Immature natural killer cell (primary cell): Measurements from ENCODE around the gene DEPP1. TPM values are rescaled to one million over a fixed set of nuclear protein-coding genes. Genes with fewer than 3 reads are reported as not detected.
A peak's percentile ranks its signal among the peaks of the same experiment; 100 is the strongest.

Source experiments
- DNase-seq, 3 donors: peaks; one replicate each; pipeline ENCODE4 v3.0.0; 2022; ENCODE audit warnings: mixed read lengths in 1 of 3
- H3K27ac Mint-ChIP-seq, 6 donors: one replicate each; pipeline ENCODE4 v1.8.0; 2020; ENCODE audit warnings: mixed read lengths in 6 of 6, mild to moderate bottlenecking in 5 of 6, inconsistent platforms in 4 of 6, moderate library complexity in 3 of 6
- H3K27me3 Mint-ChIP-seq, 3 donors: one replicate each; pipeline ENCODE4 v1.8.0; 2020 to 2021; ENCODE audit warnings: low read depth in 3 of 3, mild to moderate bottlenecking in 3 of 3, mixed read lengths in 3 of 3, moderate library complexity in 3 of 3, inconsistent platforms in 1 of 3
- H3K36me3 Mint-ChIP-seq, 3 donors: one replicate each; pipeline ENCODE4 v1.8.0; 2020; ENCODE audit warnings: mixed read lengths in 3 of 3, inconsistent platforms in 2 of 3, mild to moderate bottlenecking in 2 of 3
- H3K4me1 Mint-ChIP-seq, 2 donors: one replicate each; pipeline ENCODE4 v1.8.0; 2020; ENCODE audit warnings: inconsistent platforms in 2 of 2, mild to moderate bottlenecking in 2 of 2, mixed read lengths in 2 of 2, moderate library complexity in 1 of 2
- H3K4me3 Mint-ChIP-seq, 5 donors: one replicate each; pipeline ENCODE4 v1.8.0; 2020; ENCODE audit warnings: mild to moderate bottlenecking in 5 of 5, mixed read lengths in 5 of 5, inconsistent platforms in 3 of 5, moderate library complexity in 3 of 5
- H3K9me3 Mint-ChIP-seq, 6 donors: one replicate each; pipeline ENCODE4 v1.8.0; 2020; ENCODE audit warnings: mild to moderate bottlenecking in 6 of 6, mixed read lengths in 6 of 6, inconsistent platforms in 4 of 6, moderate library complexity in 3 of 6
- polyA plus RNA-seq, 3 donors: library from polyadenylated mRNA; unstranded; fragments of 300-500 nt; fragmentation: Illumina TruSeq; gene quantifications; one replicate each; pipeline ENCODE4 v1.2.3, GENCODE V29; 2021

DEPP1 gene
- polyA plus RNA-seq, 3 donors from 2014 or later = not detected

DNA sequence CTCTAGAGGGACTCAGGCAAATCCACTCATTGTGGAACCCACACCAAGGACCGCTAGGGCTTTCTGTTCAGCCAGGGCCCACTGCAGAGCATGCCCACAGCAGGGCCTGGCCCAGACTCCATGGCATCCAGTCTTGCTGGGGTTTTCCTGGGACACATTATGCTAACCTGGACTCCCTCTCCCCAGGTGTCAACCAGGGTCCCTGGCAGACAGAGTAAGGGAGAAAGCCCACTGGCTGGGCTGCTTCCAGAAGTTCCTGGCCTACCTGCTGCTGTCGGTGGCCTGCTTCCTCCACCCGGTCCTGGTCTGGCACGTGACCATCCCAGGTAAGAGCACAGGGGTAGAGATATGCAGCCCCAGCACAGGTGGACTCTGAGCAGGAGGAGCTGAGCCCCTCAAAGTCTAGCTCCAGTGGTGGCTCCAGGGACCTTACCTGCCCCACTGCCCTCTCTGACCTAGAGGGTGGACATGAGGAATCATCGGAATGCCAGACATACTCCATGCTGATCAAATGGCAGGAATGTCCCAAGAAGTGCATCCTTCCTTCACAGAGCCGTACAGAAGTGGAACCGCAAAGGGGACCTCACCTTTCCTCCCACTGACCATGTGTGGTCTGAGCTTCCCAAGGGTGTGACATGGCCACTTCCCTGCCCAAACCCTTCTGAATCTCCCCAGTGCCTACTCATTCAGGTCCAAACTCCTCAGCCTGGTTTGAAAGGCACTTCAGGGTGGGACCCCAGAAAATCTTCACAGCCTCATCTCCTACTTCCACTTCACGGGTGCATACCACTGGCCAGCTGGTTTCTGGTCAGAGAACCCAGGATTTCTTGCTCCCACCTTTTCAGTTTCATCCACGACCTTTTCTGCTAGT, 44.9 kb downstream of the DEPP1 start:
- Mint-ChIP-seq H3K9me3 (no peaks in the 10 kb centered on the region), H3K36me3 (peaks cover 0 to 3% (median 0%) of the 10 kb centered on the region in 3 donors), H3K27me3 (peaks cover 0 to 4% (median 0%) of the 10 kb centered on the region in 3 donors), H3K27ac (no peak overlapping the region), H3K4me3 (no peak overlapping the region), H3K4me1 (peaks cover 20 to 29% of the 10 kb centered on the region in 2 donors)
- no peak for DNase-seq

DNA sequence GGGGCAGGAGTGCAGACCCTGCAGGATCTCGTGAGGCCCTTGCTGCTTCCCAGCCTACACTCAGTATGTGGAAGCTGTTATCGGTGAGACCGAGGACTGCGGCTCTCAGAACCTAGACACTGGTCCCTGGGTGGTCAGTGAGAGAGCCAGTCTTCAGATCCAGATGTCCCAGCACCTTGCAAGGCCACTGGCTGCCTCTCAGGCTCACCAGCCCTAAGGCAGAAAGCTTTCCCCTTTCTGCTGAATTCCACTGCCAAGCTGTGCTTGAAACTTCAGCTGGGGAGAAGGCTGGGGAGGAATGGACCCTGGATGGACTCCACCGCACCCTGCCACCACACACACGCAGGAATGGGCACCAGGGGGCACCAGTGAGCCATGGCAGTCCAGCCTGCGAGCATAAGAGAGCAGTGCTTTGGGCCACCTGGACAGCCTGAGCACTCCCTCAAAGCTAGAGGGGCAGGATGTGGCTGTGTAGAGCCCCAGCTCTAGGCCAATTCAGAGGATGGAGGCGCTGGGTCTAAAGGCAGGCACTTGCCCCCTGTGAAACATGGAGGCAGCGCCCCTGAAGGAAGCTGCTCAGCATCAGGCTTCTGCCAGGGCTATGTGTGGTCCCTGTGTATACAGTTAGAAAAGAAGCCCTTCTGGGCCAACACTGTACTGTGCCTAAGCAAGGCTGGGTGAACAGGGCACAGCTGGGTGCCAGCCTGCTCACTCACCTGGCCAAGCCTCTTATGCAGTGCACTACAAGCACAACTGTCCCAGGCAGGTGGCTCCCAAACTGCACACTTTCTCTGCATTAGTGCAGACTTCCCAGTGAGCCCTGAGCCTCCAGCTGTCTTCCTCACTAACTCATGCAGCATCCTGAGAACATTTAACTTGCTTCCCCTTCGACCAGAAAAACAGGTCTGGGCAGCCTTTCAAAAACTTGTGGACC, 45.8 kb downstream of the DEPP1 start:
- H3K9me3 Mint-ChIP-seq = no peaks in the 10 kb centered on the region
- H3K36me3 Mint-ChIP-seq = no peaks in the 10 kb centered on the region
- peaks cover 0 to 4% (median 0%) of the 10 kb centered on the region in 3 donors for H3K27me3 Mint-ChIP-seq
- DNase-seq = peak; percentile 82 to 86 (median 84)
- no peak overlapping the region for H3K4me3 Mint-ChIP-seq
- H3K27ac Mint-ChIP-seq = no peak overlapping the region
- peaks cover 20 to 29% of the 10 kb centered on the region in 2 donors for H3K4me1 Mint-ChIP-seq

DNA sequence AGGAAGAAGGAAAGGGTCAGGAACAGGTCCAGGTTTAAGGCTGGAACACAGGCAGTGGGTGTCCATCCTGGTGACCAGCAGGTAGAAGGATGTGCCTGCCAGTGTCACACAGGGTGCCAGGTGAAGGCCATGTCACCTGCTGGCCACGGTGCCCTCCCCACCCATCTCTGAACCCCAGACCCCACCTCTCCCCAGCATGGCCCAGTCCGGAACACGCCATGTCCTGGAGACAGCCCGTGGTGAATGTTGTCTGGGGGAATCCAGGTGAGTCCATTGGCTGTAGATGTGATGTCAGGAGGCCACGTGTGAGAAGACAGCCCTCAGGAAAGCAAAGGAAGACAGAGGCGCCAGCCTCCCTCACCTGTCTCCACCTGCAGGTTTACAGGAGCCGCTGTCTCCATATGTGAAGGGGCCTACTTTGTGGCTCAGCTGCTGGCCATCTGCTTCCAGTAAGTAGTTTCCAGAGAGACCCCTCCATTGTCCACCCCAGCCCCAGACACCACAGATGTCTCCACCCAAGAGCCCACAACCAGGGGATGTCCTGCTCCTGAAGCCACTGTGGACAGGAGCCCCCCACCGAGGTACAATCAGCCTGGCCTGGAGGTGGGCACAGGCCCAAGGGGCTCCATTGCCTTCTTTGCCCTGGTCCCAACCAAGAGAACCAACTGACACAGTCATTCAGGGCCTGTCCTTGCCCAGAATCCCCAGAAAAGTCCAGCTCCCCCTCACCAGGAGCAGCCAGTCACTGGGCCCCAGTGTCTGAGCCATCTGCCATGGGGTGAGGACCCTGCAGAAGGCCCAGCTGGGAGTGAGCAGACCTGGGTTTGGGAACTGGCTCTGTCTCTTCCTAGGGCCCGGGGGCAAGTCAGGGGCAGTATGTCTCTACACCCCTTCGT, 46.7 kb downstream of the DEPP1 start:
- H3K4me1 Mint-ChIP-seq = peaks cover 17 to 24% of the 10 kb centered on the region in 2 donors
- no peak for DNase-seq
- no peaks in the 10 kb centered on the region for H3K36me3 Mint-ChIP-seq
- H3K27me3 Mint-ChIP-seq = peaks cover 0 to 4% (median 0%) of the 10 kb centered on the region in 3 donors
- no peaks in the 10 kb centered on the region for H3K9me3 Mint-ChIP-seq
- H3K27ac Mint-ChIP-seq = no peak overlapping the region
- no peak overlapping the region for H3K4me3 Mint-ChIP-seq

DNA sequence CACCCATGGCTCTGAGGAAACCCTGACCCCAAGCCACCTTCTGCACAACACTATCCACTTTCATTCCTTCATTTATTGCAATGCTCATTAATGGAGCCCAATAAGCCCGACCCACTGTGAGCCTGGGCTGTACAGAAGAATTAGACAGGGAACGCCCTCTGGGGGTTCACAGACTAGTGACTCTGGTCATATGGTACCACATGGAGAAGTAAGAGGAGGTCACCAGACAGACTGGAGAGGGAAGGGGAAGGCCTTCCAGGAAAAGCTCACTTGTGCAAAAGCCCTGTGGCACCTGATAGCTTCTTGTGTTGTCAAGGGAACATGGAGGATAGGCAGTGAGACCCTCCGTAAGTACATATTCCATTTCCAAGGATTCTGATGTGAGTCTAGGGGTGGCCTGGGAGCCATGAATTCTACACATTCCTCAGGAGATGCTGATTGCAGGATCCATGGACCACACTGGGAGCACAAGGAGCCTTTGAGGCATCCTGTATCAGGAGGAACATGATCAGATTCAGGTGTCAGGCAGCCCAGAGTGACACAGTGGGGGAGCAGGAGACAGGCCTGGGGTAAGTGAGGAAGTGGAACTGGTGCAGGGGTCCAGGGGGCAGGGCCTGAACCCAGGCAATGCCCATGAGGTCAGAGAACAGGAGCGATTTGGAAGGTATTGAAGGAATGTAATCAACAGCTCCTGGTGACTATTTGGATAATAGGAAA, 47.5 kb downstream of the DEPP1 start:
- no peak for DNase-seq
- H3K9me3 Mint-ChIP-seq = no peaks in the 10 kb centered on the region
- peaks cover 16 to 18% of the 10 kb centered on the region in 2 donors for H3K4me1 Mint-ChIP-seq
- H3K27ac Mint-ChIP-seq = no peak overlapping the region
- no peaks in the 10 kb centered on the region for H3K36me3 Mint-ChIP-seq
- H3K27me3 Mint-ChIP-seq = peaks cover 0 to 4% (median 0%) of the 10 kb centered on the region in 3 donors
- peak overlapping the region in 1 of 5 donors; percentile 4 for H3K4me3 Mint-ChIP-seq

DNA sequence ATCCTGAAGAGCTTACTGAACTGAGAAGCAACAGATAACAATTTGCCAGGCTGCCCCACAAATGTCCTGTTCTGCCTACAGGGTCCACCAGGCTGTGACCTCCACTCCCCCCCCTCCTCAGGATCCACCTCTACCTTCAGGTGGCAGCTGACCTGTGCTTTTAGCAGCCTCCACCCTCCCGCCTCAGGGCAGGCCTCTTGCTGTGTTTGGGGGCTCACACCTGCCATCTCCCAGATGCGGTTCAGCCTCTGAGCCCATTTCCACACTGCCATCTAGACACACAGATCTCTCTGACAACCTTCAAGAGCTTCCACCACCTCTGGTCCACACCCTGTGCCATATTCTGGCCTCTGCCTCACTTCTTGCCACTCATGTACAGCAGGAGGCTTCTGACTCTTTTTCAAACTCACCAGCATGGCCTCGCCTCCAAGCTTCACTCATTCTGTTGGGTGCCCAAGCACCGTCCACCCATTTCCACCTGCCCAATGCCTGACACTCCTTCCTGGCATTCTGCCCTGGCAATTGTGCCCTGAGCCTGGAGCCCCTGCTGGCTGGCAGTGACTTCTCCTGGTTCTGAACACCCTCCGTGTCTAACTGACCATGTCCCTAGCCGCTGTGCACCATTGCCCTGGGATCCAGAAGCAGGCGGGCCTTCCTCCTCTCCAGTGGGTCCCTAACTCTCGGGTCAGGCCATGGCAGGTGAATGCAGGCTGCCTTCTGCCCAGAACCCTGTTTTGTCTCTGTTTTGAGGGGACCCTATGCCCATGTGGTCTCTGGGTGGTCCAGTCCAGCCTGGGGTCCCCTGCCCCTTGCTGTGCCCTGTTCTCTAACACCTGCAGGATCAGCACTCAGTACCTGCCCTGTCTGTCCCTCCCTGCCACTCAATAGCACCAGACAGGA, 49.0 kb downstream of the DEPP1 start:
- Mint-ChIP-seq H3K36me3 (no peaks in the 10 kb centered on the region), H3K27ac (peak overlapping the region in 1 of 6 donors; percentile 5), H3K4me1 (peaks cover 9 to 11% of the 10 kb centered on the region in 2 donors), H3K4me3 (no peak overlapping the region), H3K9me3 (no peaks in the 10 kb centered on the region), H3K27me3 (peaks cover 0 to 4% (median 0%) of the 10 kb centered on the region in 3 donors)
- DNase-seq = no peak

DNA sequence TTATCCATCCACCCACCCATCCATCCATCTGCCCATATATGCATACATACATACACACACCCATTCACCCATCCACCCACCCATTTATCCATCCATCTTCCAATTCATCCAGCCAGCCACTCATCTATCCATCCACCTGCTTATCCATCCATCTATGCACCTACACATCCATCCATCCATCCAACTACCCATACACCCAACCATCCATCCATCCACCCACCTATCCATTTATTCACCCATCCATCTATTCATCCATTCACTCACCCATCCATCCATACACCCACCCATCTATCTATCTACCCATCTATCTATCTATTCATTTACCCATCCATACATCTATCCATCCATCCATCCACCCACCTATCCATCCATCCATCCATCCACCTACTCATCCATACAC, 50.1 kb downstream of the DEPP1 start:
- no peaks in the 10 kb centered on the region for H3K36me3 Mint-ChIP-seq
- no peak for DNase-seq
- no peak overlapping the region for H3K4me3 Mint-ChIP-seq
- peaks cover 9 to 11% of the 10 kb centered on the region in 2 donors for H3K4me1 Mint-ChIP-seq
- H3K9me3 Mint-ChIP-seq = no peaks in the 10 kb centered on the region
- peaks cover 0 to 4% (median 0%) of the 10 kb centered on the region in 3 donors for H3K27me3 Mint-ChIP-seq
- H3K27ac Mint-ChIP-seq = no peak overlapping the region

DNA sequence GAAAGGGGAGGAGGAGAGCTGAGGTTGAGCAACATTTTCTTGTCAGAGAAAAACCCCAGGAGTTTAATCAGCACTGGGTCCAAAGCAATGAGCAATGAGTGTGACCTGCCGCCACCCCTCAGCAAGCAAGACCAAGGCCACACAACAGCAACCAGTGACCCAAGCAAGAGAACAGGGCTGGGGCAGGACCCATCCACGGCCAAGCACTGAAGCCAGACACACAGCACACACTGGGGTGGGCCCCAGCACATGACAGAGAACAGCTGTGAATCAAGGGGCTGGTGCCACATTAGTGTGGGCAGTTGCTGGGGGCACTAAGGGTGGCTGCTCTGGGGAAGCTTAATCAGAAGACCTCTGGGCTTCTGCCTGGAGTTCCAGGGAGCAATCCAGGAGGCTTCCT, 51.3 kb downstream of the DEPP1 start:
- peaks cover 0 to 4% (median 2%) of the 10 kb centered on the region in 3 donors for H3K27me3 Mint-ChIP-seq
- H3K27ac Mint-ChIP-seq = no peak overlapping the region
- no peak overlapping the region for H3K4me3 Mint-ChIP-seq
- no peaks in the 10 kb centered on the region for H3K36me3 Mint-ChIP-seq
- DNase-seq = no peak
- H3K9me3 Mint-ChIP-seq = no peaks in the 10 kb centered on the region
- H3K4me1 Mint-ChIP-seq = peaks cover 0 to 3% of the 10 kb centered on the region in 2 donors

DNA sequence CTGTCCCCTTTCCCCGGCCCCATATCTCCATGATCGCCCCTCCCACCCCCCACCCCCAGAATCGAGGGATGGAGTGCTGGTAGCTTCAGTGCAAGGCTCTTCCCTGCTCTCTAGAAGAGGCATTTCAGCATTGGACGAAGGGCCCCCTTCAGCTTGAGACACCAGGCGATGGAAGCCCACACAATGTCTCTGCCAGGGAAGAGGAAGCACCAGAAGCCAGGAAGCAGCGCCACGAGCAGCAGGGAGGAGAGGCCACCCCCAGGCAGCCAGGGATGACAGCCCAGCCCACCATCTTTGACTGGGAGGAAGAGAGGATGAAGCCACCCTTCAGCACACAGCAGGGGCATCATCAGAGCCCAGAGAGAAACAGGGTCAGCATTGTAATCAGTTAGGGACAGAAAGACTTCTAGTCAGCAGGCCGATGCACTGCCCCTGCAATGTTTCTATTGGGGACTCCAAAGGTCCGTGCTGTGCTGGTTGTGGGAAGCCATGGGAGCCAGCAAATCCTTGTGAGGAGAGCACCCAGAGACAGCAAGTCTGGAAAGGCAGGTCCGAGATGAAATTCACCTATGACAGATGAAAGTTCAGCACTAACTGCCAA, 51.8 kb downstream of the DEPP1 start:
- Mint-ChIP-seq H3K4me1 (peaks cover 0 to 3% of the 10 kb centered on the region in 2 donors), H3K27ac (no peak overlapping the region), H3K36me3 (no peaks in the 10 kb centered on the region), H3K27me3 (peaks cover 0 to 4% (median 2%) of the 10 kb centered on the region in 3 donors), H3K9me3 (no peaks in the 10 kb centered on the region), H3K4me3 (no peak overlapping the region)
- no peak for DNase-seq

Other genes starting within 250 kb of the DEPP1 start
- not detected for gene TMEM72, start 67.5 kb downstream of the DEPP1 start, polyA plus RNA-seq
- 10 to 100 TPM; 36.7 to 45.6 (median 38.0) TPM for gene RASSF4, start 19.0 kb downstream of the DEPP1 start, polyA plus RNA-seq
- gene ZNF22, start 22.1 kb upstream of the DEPP1 start, polyA plus RNA-seq = 10 to 100 TPM; 53.4 to 73.5 (median 58.8) TPM